ENCODE data around the gene CD200.

DNA sequence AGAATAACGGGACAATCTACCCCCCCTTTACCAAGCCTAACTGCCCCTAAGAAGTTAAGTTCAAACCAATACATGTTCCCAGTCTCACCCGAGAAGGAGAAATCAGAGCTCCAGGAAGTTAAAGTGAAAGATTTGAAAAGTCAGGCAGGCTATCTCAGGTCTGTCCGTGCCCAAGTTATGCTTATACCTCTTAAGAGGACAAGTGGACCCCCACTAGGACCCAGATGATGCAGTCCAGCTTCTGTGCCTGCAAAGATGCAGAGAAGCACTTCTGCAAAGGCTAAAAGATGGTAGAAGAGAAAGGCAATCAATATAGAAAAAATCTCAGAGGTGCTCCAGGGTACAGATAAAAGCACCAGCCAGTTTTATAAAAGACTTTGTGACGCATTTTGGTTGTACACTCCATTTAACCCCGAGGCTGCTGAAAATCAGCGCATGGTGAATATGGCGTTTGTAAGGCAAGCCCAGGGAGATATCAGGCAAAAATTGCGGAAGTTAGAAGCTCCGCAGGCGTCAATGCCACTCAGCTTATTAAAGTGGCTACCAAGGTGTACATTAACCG, 29.1 kb upstream of the CD200 start:
- TF ChIP-seq POLR2A (IDR thresholded peaks at IDR 0.05) = no peak
- TF ChIP-seq, protein P1, sequence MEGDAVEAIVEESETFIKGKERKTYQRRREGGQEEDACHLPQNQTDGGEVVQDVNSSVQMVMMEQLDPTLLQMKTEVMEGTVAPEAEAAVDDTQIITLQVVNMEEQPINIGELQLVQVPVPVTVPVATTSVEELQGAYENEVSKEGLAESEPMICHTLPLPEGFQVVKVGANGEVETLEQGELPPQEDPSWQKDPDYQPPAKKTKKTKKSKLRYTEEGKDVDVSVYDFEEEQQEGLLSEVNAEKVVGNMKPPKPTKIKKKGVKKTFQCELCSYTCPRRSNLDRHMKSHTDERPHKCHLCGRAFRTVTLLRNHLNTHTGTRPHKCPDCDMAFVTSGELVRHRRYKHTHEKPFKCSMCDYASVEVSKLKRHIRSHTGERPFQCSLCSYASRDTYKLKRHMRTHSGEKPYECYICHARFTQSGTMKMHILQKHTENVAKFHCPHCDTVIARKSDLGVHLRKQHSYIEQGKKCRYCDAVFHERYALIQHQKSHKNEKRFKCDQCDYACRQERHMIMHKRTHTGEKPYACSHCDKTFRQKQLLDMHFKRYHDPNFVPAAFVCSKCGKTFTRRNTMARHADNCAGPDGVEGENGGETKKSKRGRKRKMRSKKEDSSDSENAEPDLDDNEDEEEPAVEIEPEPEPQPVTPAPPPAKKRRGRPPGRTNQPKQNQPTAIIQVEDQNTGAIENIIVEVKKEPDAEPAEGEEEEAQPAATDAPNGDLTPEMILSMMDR (IDR thresholded peaks at IDR 0.05) = no peak
- no peak for TF ChIP-seq POLR2AphosphoS5 (IDR thresholded peaks at IDR 0.05; ENCODE audit: insufficient read depth in 1 of 2, low read depth in 1 of 2)

Measured in vagina (tissue), 2 donors.